NCI-H510A treated with DMSO at 0.1 percent for 48 hours (cell line): ENCODE results near the gene STARD5.
"Not testable (repeated sequence)": the region's sequence is repeated elsewhere in the genome, so short reads cannot be mapped to it uniquely, and the experiment has no call there.

Experiments used
- DNase-seq: peaks from one replicate; lab custom pipeline; 2025; lab: John Stamatoyannopoulos, UW

STARD5 gene

GRCh38 chr15:81337713-81338157, 13.8 kb upstream of the STARD5 start:
- DNase-seq: no peak

GRCh38 chr15:81337241-81337640, 13.3 kb upstream of the STARD5 start:
- DNase-seq: no peak

GRCh38 chr15:81336568-81336967, 12.6 kb upstream of the STARD5 start:
- no peak for DNase-seq

- no peak for DNase-seq
Measured at GRCh38 chr15:81335631-81336030, 11.7 kb upstream of the STARD5 start.

- DNase-seq: peak; percentile 89
Measured at GRCh38 chr15:81334768-81335435, 11.0 kb upstream of the STARD5 start.

- DNase-seq: no peak
Measured at GRCh38 chr15:81333363-81333762, 9.4 kb upstream of the STARD5 start.

GRCh38 chr15:81332326-81332725, 8.4 kb upstream of the STARD5 start:
- DNase-seq: no peak

- no peak for DNase-seq
Measured at GRCh38 chr15:81331600-81331999, 7.7 kb upstream of the STARD5 start.

- DNase-seq: not testable (repeated sequence)
Measured at GRCh38 chr15:81331141-81331540, 7.2 kb upstream of the STARD5 start.

- no peak for DNase-seq
Measured at GRCh38 chr15:81330366-81331090, 6.6 kb upstream of the STARD5 start.

GRCh38 chr15:81329446-81329845, 5.5 kb upstream of the STARD5 start:
- DNase-seq: no peak

- DNase-seq: no peak
Measured at GRCh38 chr15:81327516-81327915, 3.6 kb upstream of the STARD5 start.

GRCh38 chr15:81326466-81327212, 2.7 kb upstream of the STARD5 start:
- DNase-seq: peak; percentile 23

- DNase-seq: no peak
Measured at GRCh38 chr15:81323559-81323943, 390 bp downstream of the STARD5 start.

- no peak for DNase-seq
Measured at GRCh38 chr15:81322676-81323253, 1.2 kb downstream of the STARD5 start.

GRCh38 chr15:81321667-81322066, 2.3 kb downstream of the STARD5 start:
- DNase-seq: no peak

- DNase-seq: no peak
Measured at GRCh38 chr15:81317642-81318017, 6.3 kb downstream of the STARD5 start.

GRCh38 chr15:81316267-81316666, 7.7 kb downstream of the STARD5 start:
- DNase-seq: no peak

- DNase-seq: no peak
Measured at GRCh38 chr15:81315452-81316175, 8.3 kb downstream of the STARD5 start.

GRCh38 chr15:81314378-81314777, 9.6 kb downstream of the STARD5 start:
- no peak for DNase-seq

GRCh38 chr15:81313686-81314085, 10.3 kb downstream of the STARD5 start:
- no peak for DNase-seq
